Right lobe of liver (tissue), 4 donors: ENCODE results near the gene TOR2A.

Experiments
- POLR2A ChIP-seq: fragments of 450-650 bp; IDR thresholded peaks from one replicate; pipeline ENCODE4 v1.6.1; 2017; ENCODE audit warnings: antibody characterized with exemption, mild to moderate bottlenecking
- TF ChIP-seq, protein P1 (sequence below), 4 donors: fragments of 200-600 bp in 3 of 4; fragments of 450-650 bp in 1 of 4; IDR thresholded peaks; one replicate each; pipeline versions ENCODE4 v1.5.1 to v1.8.0; 2016 to 2022; ENCODE audit warnings: antibody characterized with exemption in 4 of 4, mild to moderate bottlenecking in 2 of 4
- donor health status: DM: no; HTN: no; CAD: no.
- donor health status: DM: no; HTN: no; CAD: no.
- donor health status: DM: no; HTN: yes; CAD: no.

DNA sequence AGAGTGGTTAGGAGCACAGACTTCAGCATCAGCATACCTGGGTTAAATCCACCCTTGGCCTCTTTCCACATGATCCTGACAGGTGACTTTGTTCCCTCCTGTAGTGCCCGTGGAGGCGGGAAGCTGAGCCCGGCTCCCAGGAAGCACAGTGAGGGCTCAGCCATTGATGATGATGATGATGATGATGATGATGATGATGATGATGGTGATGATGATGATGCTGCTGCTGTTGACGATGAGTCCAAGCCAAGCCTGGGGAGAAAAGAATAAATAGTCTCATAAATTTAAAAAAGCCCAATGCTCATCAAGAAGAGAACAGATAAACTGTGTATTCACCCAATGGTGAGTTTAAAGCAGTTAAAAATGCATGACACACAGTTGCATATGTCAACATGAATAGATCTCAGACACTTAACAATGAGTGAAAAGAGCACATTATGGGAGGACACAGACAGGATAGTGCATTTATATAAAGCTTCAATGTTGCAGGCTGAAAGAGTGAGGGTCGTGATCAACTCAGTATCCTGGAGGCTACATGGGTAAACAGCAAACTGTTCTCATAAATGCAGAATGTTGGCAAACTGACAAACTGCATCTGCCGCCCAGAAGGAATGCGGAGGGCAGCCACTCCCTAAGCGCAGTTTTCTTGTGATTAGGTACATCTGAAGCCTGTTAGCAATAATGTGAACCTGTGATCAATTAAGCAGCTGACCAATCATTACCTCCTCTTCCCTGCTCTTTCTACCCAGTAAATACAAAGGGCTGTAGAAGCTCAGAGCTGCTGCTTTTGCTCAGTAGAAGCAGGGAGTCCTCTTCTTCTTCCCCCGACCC is 40.0 kb downstream of the TOR2A start:
- TF ChIP-seq POLR2A: no peak
- TF ChIP-seq, protein P1, sequence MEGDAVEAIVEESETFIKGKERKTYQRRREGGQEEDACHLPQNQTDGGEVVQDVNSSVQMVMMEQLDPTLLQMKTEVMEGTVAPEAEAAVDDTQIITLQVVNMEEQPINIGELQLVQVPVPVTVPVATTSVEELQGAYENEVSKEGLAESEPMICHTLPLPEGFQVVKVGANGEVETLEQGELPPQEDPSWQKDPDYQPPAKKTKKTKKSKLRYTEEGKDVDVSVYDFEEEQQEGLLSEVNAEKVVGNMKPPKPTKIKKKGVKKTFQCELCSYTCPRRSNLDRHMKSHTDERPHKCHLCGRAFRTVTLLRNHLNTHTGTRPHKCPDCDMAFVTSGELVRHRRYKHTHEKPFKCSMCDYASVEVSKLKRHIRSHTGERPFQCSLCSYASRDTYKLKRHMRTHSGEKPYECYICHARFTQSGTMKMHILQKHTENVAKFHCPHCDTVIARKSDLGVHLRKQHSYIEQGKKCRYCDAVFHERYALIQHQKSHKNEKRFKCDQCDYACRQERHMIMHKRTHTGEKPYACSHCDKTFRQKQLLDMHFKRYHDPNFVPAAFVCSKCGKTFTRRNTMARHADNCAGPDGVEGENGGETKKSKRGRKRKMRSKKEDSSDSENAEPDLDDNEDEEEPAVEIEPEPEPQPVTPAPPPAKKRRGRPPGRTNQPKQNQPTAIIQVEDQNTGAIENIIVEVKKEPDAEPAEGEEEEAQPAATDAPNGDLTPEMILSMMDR (IDR thresholded peaks at IDR 0.05): no peak
